ENCODE results near the gene TMEM62. TPM values are rescaled to one million over a fixed set of nuclear protein-coding genes. Genes with fewer than 3 reads are reported as not detected.

The TMEM62 gene
- total RNA-seq, 4 donors from 2014 or later: 16.6 to 32.9 (median 21.0) TPM

- ATAC-seq (ENCODE audit: low FRiP score) (peak; percentile 28), DNase-seq (ENCODE audit: low spot score) (peak; percentile 27)
- no peak for TF ChIP-seq CTCF (IDR thresholded peaks at IDR 0.05)
Measured at GRCh38 chr15:43105077-43105736, 28.2 kb upstream of the TMEM62 start.

DNA sequence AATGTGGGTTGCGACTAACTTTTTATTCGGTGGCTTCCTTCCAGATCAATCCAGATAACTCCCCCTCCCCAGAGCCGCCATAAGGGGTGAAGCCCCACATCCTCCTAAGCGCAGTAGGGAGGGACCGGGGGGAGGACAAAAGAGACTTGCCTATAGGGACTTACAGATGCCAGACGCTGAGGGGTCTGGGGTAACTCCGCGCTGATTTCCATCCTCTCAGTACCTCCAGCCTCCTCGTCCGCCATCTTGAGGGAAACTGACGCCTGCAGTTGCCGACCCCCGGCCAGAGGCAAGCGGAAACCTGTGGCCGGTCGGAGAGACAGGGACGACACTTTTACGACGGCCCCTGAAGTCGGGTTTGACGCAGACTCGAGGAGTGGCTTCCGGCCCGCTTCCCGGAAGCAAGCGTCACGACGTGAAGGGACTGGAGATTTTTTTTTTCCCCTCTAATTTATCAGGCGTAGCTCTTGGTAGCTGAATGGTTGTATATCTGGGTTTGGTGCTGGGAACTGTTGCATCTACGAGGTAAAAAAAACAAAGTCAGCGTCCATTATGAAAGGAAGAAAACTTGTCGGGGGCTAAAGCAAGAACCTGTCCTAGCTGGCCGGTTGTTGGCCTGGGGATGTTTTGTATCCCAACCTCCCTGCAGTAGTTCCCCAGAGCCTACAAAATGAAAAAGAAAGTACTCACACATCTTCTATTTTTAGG is 27.5 kb upstream of the TMEM62 start, which contains the start of gene UBR1:
TSS of gene UBR1 (minus strand) at position 261 of the 708 bp plus-strand sequence. CDS start at position 245, 16 bp downstream.
- TF ChIP-seq CTCF (IDR thresholded peaks at IDR 0.05): no peak
- ATAC-seq (ENCODE audit: low FRiP score) (peak; percentile 94), DNase-seq (ENCODE audit: low spot score) (peak; percentile 74)

DNA sequence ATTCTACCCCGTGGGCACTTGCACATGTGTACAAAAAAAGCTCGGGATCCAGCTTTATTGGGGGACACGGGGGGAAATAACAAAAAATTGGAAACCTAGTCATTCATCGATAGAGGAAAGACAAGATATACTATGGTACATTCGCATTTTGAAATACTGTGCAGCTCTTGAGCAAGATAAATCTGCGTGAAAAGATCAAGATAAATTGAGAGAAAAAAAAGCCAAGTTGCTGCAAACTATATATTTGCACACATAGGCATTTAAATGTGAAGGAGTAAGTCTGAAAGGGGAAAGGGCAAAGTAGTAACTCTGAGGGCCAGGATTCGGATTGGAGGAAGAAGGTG is 26.9 kb upstream of the TMEM62 start:
- ATAC-seq (ENCODE audit: low FRiP score) (no peak), DNase-seq (ENCODE audit: low spot score) (no peak)
- TF ChIP-seq CTCF (IDR thresholded peaks at IDR 0.05): no peak

- no peak for ATAC-seq (ENCODE audit: low FRiP score)
- no peak for DNase-seq (ENCODE audit: low spot score)
- no peak for TF ChIP-seq CTCF (IDR thresholded peaks at IDR 0.05)
Measured at GRCh38 chr15:43107751-43108150, 25.6 kb upstream of the TMEM62 start.

- ATAC-seq (ENCODE audit: low FRiP score) (no peak), DNase-seq (ENCODE audit: low spot score) (no peak)
- no peak for TF ChIP-seq CTCF (IDR thresholded peaks at IDR 0.05)
Measured at GRCh38 chr15:43111354-43111753, 22.0 kb upstream of the TMEM62 start.

GRCh38 chr15:43118286-43118685 is 15.1 kb upstream of the TMEM62 start:
- no peak for DNase-seq (ENCODE audit: low spot score)
- no peak for ATAC-seq (ENCODE audit: low FRiP score)

More at GRCh38 chr15:43118286-43118685, 15.1 kb upstream of the TMEM62 start:
- no peak for TF ChIP-seq CTCF (IDR thresholded peaks at IDR 0.05)

Data from omental fat pad (tissue), 4 donors.